Heart left ventricle (tissue), 13 donors: ENCODE measurements around the gene CFH.

Source experiments
- POLR2A ChIP-seq, 2 donors: fragments of 450-650 bp; IDR thresholded peaks; one replicate each; pipeline ENCODE4 v1.6.1; 2017; ENCODE audit warnings: antibody characterized with exemption in 2 of 2, mild to moderate bottlenecking in 2 of 2, moderate library complexity in 2 of 2
- TF ChIP-seq, protein P1 (sequence below), 12 donors: fragments of 200-600 bp; sonication (generic) in 4 of 12; IDR thresholded peaks; one replicate each; pipeline versions ENCODE4 v1.5.0 to v1.8.0; 2018 to 2022; ENCODE audit warnings: antibody characterized with exemption in 12 of 12, mild to moderate bottlenecking in 5 of 12
- donor health status: ischemic (EF 13 %, LVEDD 7.1; RV severe dilation, severe dysfunction).
- donor health status: DM: no; HTN: yes; CAD: no.
- donor health status: DM: no; HTN: no; CAD: no.
- donor health status: ischemic (EF 25% LVEDD 6.9; RV normal size, moderate dysfunction).
- donor health status: ischemic (EF 25% LVEDD 5.7; RV mildly dilated, moderate dysfunction).
- donor health status: ischemic (EF 35%, LVEDD 5.7; RV mildly dilated, moderate dysfunction).
- donor health status: nonischemic (EF 11% LVEDD 7.7; RV severe dilation, severe dysfunction).
- donor health status: DM: yes; HTN: yes; CAD: no.
- donor health status: PGD.
- donor health status: ischemic (EF 29% LVEDD 5.4; RV normal size, mild dysfunction).
- donor health status: nonischemic (EF 23%, LVEDD 6.1; RV moderate dilation, normal function).

DNA sequence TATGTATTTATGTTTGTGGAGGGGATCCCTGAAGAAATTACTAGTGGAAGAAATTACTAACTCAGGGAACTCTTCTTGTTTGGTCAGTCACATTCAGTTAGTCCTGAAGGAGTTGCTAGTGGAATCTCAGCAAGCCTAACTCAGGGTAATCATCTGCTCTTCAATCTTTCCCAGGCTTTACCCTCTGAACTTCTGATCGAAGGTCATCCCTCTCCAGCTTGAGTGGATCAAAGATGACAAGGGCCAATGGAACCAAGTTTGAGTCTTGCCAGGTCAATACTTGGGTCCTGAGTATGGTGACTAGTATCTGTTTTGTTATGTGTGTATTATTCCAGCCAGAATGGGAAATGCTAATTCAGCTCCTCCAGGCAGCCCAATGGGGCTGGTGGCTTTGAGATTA lies 49.3 kb downstream of the CFH start:
- TF ChIP-seq, protein P1, sequence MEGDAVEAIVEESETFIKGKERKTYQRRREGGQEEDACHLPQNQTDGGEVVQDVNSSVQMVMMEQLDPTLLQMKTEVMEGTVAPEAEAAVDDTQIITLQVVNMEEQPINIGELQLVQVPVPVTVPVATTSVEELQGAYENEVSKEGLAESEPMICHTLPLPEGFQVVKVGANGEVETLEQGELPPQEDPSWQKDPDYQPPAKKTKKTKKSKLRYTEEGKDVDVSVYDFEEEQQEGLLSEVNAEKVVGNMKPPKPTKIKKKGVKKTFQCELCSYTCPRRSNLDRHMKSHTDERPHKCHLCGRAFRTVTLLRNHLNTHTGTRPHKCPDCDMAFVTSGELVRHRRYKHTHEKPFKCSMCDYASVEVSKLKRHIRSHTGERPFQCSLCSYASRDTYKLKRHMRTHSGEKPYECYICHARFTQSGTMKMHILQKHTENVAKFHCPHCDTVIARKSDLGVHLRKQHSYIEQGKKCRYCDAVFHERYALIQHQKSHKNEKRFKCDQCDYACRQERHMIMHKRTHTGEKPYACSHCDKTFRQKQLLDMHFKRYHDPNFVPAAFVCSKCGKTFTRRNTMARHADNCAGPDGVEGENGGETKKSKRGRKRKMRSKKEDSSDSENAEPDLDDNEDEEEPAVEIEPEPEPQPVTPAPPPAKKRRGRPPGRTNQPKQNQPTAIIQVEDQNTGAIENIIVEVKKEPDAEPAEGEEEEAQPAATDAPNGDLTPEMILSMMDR (IDR thresholded peaks at IDR 0.05), result no peak
- no peak for TF ChIP-seq POLR2A (IDR thresholded peaks at IDR 0.05)
